Mucosa of stomach (tissue), 1 donor: Measurements from ENCODE around the gene SETBP1.

ENCODE experiments used
- H3K27me3 ChIP-seq: one replicate; pipeline ENCODE4 v1.7.0; 2013; ENCODE audit warnings: mild to moderate bottlenecking, low read length; ENCODE audit not compliant: control insufficient read depth, insufficient read depth
- H3K36me3 ChIP-seq: one replicate; pipeline ENCODE4 v1.7.0; 2013; ENCODE audit warnings: low read length; ENCODE audit not compliant: control insufficient read depth, insufficient read depth
- H3K4me1 ChIP-seq: one replicate; pipeline ENCODE4 v1.7.0; 2013; ENCODE audit warnings: mild to moderate bottlenecking, low read length; ENCODE audit not compliant: control insufficient read depth, insufficient read depth
- H3K4me3 ChIP-seq: one replicate; pipeline ENCODE4 v1.7.0; 2013; ENCODE audit warnings: low read length
- H3K9ac ChIP-seq: one replicate; pipeline ENCODE4 v1.7.0; 2013; ENCODE audit warnings: mild to moderate bottlenecking, low read length, moderate library complexity
- H3K9me3 ChIP-seq: one replicate; pipeline ENCODE4 v1.7.0; 2013; ENCODE audit warnings: mild to moderate bottlenecking, low read length, moderate library complexity; ENCODE audit not compliant: control insufficient read depth
- donor health status: Pancreatic carcinoma.

SETBP1 gene

DNA sequence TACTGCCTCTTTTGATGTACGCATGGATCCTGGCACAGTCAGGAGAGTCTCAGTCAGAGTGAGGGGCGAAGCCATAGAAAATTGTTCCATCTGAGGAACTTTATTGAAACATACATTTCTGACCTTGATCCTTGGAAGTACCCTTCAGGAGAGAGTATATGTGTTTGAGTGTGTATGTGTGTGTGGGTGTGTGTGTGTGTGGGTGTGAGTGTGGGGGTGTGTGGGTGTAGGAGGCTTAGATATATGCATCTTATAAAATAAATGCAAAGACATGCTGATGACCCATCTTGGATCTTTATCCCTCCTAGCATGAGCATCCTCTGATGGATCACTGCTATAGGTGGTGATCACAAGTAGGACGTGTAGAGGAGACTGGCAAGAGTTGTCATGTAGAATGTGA lies 93.5 kb downstream of the SETBP1 start:
- Histone ChIP-seq H3K4me3 (no peak overlapping the region), H3K4me1 (peaks cover 35% of the 10 kb centered on the region), H3K9me3 (no peaks in the 10 kb centered on the region), H3K27me3 (no peaks in the 10 kb centered on the region), H3K9ac (no peak overlapping the region), H3K36me3 (no peaks in the 10 kb centered on the region)

DNA sequence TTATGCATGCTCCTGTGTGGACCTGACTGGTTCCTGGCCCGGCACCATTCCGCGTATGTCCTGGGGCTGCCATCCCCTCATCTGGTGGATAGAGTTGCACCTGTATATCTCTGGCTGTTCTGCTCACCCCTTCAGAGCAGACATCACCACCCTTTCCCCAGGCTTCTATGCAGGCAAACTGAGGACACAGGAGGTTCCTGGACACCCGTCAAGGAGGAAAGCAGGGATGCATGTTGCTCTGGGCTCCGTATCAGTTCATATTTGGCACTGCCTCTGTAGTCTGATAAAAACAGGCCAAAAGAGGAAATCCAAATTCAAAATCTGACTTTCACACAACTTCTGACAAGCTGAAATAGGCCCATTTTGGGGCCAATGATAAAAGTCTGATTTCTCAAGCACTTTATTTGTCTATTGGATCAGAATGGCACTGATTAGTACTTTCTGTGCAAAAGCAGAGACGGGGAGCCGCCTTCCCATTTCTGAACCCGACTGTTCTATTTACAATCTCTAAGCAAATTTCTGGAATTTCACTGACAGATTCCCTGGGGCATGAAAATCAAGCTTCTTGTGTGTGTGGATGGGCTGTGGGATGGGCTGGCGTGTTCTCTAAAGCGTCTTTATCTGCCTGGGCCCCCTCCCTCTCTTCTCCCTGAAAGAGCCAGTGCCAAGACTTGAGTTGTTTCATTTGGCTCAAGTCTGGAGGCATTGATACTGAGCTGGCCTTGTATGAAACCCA lies 96.9 kb downstream of the SETBP1 start:
- Histone ChIP-seq H3K4me3 (no peak overlapping the region), H3K9me3 (no peaks in the 10 kb centered on the region), H3K4me1 (peaks cover 21% of the 10 kb centered on the region), H3K27me3 (no peaks in the 10 kb centered on the region), H3K36me3 (no peaks in the 10 kb centered on the region), H3K9ac (no peak overlapping the region)

DNA sequence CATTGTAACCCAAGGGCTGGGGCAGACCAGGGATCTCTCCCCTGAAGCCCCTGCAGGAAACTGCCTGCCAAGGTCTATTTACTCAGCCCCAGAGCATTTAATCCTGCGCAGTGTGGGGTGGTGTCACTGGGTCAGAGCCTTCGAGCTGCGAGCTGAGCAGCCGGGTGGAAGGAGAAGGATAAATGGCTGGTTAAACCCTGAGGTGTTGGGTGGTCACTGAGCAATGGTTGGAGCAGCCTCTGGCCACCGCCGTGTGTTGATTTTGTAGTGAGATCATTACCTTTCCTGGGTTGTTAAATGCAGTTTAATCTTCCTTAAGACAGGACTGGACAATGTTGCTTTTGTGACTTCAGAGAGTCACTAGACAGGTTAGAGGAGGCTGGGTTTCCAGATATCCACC lies 98.1 kb downstream of the SETBP1 start:
- Histone ChIP-seq H3K9me3 (no peaks in the 10 kb centered on the region), H3K4me1 (peaks cover 21% of the 10 kb centered on the region), H3K36me3 (no peaks in the 10 kb centered on the region), H3K27me3 (no peaks in the 10 kb centered on the region), H3K9ac (no peak overlapping the region), H3K4me3 (no peak overlapping the region)

DNA sequence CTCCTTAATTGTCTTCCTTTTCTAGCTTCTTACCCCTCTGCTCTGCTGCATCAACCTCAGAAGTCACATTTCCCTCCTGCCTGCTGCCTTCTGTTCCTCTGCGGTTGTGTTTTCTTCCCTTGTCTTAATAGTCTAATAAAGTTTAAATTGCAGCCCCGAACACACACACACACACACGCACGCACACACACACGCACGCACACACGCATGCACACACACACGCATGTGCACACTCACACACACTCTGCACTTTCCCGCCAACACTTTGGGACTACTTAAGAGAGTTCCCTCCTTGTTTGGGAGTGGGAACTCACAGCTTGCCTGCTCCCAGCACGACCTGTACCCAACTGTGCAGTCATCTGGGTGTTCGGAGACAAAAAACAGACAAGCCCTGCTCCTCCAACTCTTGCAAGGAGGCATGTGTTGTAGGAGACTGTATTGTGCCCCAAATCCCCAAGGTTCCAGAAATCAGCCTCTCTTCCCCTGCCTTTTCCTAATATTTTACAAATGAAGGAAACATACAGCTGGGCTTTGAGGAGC lies 99.1 kb downstream of the SETBP1 start:
- Histone ChIP-seq H3K9ac (no peak overlapping the region), H3K9me3 (no peaks in the 10 kb centered on the region), H3K4me1 (peaks cover 21% of the 10 kb centered on the region), H3K36me3 (no peaks in the 10 kb centered on the region), H3K27me3 (no peaks in the 10 kb centered on the region), H3K4me3 (no peak overlapping the region)

DNA sequence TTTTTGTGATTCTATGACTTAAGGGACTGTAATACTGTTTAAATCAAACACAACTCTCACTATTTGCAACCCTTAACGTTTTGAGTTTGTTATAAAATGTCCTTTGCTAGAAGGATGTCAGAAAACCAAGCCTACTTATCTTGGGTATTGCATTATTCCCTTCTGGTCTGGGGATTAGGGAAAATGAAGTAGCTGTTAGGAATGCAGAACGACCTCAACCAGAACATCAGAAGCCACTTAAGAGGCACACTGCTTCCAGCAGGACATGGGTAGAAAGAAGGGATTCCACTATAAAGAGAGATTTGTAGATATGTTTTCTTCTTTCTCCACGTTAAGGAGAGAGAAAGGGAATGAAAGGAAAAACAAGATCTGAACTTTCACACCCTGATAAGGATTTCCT lies 101.2 kb downstream of the SETBP1 start:
- Histone ChIP-seq H3K9ac (no peak overlapping the region), H3K36me3 (no peaks in the 10 kb centered on the region), H3K4me3 (no peak overlapping the region), H3K4me1 (peaks cover 21% of the 10 kb centered on the region), H3K9me3 (no peaks in the 10 kb centered on the region), H3K27me3 (no peaks in the 10 kb centered on the region)

DNA sequence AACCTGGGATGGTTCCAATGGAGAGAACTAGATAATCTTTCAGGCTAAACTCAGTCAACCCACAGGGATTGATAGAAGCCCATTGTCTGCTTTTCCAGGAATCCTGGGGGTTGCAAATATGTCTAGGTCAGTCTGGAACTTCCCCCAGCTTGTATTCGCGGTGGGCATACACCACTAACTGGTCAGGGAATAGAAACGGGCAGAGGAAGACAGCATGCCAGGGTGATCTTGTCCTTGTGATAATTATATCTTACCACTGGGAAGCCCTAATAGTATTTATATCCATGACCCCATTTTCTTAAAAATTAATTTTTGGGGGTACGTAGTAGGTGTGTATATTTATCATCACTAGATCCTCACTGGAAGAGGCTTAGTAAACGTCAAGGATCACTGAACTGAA lies 101.9 kb downstream of the SETBP1 start:
- no peak overlapping the region for H3K9ac ChIP-seq
- H3K4me1 ChIP-seq, result peaks cover 21% of the 10 kb centered on the region
- H3K9me3 ChIP-seq, result no peaks in the 10 kb centered on the region
- no peaks in the 10 kb centered on the region for H3K27me3 ChIP-seq
- no peaks in the 10 kb centered on the region for H3K36me3 ChIP-seq
- H3K4me3 ChIP-seq, result no peak overlapping the region

DNA sequence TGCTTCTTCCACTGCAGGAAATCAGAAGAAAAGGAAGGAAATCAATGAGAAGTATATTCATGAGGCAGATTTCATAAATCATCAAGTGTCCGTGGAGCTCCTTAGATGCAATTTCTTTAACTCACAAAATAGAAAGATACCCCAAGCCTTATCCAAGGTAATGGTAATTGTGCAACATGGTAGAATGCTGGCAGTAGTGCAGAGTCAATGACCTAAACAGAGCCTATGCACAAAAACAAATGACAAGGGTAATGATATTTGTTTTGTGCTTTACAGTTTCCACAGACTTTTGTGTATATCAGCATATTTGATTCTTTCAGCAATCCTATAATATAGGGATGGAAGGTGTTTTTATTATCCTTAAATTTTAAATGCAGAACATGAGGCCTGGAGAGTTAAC lies 102.7 kb downstream of the SETBP1 start:
- Histone ChIP-seq H3K27me3 (no peaks in the 10 kb centered on the region), H3K9ac (no peak overlapping the region), H3K4me3 (no peak overlapping the region), H3K9me3 (no peaks in the 10 kb centered on the region), H3K4me1 (peaks cover 15% of the 10 kb centered on the region), H3K36me3 (no peaks in the 10 kb centered on the region)

DNA sequence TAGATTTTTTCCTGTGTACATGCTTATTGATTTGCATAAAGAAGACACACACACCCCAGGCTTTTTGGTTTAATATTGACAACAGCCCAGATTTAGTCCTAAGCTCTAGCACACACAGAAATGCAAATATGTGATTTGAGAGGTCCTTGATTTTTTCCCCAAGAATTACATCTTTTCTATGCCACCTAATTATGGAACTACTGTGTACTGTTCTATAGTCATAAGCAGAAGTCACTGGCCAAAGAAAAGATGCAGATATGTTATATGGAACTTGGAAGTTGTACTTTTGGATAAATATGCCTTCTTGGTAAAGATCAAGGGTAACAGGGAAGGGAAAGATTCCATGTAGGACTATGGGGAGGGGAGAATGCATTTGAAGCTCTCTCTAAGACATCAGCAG lies 105.6 kb downstream of the SETBP1 start:
- H3K4me3 ChIP-seq, result no peak overlapping the region
- no peak overlapping the region for H3K9ac ChIP-seq
- no peaks in the 10 kb centered on the region for H3K27me3 ChIP-seq
- peaks cover 7% of the 10 kb centered on the region for H3K4me1 ChIP-seq
- no peaks in the 10 kb centered on the region for H3K9me3 ChIP-seq
- no peaks in the 10 kb centered on the region for H3K36me3 ChIP-seq

DNA sequence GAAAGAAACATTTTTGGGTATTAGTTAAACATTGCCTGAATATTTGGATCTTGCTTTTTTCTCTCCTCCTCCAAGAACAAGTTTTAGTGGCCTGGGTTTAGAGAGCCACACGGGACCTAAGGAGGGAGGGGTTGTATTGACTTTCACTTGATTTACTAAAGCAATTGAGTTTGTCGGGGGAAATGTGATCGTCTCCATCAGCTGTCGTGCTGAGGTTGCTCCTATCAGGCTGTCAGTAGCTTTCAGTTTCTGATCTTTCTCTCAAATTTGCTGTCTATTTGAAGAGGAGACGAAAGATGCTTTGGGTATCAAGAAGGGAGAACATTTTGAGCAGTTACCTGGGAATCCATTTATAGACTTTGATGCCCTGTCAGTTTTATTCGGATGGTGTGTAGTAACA lies 106.0 kb downstream of the SETBP1 start:
- no peak overlapping the region for H3K4me3 ChIP-seq
- no peaks in the 10 kb centered on the region for H3K9me3 ChIP-seq
- H3K36me3 ChIP-seq, result no peaks in the 10 kb centered on the region
- H3K4me1 ChIP-seq, result peaks cover 7% of the 10 kb centered on the region
- no peaks in the 10 kb centered on the region for H3K27me3 ChIP-seq
- no peak overlapping the region for H3K9ac ChIP-seq

DNA sequence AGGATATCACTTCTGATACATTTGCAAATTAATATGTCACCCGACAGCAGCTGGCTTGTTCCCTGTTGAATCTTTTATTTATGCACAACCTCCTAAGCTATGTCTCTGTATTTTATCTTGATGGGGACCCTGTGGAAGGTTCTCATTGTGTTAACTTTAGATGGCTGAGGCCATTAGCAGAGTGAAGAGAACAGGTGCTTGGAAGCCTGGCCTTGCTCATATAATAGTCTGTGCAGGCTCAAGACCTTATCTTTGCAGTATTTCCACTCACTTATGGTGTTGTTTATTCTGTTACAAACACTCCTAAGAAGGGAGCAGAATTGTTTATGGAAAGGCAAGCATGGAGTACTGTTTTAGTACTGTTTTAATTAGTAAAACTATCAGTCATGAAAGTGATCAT lies 107.6 kb downstream of the SETBP1 start:
- H3K9me3 ChIP-seq, result no peaks in the 10 kb centered on the region
- H3K27me3 ChIP-seq, result no peaks in the 10 kb centered on the region
- H3K36me3 ChIP-seq, result no peaks in the 10 kb centered on the region
- peaks cover 4% of the 10 kb centered on the region for H3K4me1 ChIP-seq
- H3K9ac ChIP-seq, result no peak overlapping the region
- H3K4me3 ChIP-seq, result no peak overlapping the region

DNA sequence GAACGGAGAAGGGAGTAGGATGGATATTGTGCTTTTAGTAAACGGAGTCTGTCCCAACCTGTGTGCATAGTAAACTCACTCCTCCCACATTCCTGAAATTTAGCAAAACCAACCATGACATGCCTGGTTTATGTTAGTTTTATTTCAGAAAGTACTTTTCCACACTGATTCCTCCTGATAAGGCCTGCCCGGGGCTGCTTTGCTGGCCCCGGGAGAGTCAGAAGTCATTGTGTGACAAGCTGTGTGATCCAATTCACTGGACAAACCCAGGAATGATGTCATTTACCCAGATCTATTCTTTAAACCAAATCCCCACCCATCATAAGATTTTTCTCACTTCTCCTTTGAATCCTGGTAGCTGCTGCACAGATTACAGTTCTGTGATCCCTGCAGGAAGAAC lies 109.0 kb downstream of the SETBP1 start:
- H3K27me3 ChIP-seq, result no peaks in the 10 kb centered on the region
- H3K9me3 ChIP-seq, result no peaks in the 10 kb centered on the region
- H3K4me1 ChIP-seq, result peaks cover 4% of the 10 kb centered on the region
- no peak overlapping the region for H3K4me3 ChIP-seq
- H3K9ac ChIP-seq, result no peak overlapping the region
- H3K36me3 ChIP-seq, result no peaks in the 10 kb centered on the region

DNA sequence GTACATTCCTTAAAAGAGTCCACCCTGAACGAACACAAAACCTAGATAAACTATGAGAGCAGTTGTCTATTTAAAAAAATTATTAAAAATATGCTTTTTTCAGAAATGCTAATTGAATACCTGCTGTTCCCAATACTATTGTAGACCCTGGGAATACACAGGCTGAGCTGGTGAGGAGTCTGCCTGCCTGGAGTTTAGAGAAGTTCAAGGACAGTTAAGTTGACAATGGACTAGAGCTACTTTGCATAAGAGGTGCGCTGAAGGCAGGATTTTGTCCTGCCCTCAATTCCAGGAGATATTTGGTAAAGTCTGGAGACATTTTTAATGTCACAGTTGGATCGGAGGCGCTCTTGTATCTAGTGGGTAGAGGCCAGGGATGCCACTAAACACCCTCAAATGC lies 110.2 kb downstream of the SETBP1 start:
- H3K27me3 ChIP-seq, result no peaks in the 10 kb centered on the region
- no peak overlapping the region for H3K4me3 ChIP-seq
- H3K4me1 ChIP-seq, result peaks cover 4% of the 10 kb centered on the region
- no peak overlapping the region for H3K9ac ChIP-seq
- no peaks in the 10 kb centered on the region for H3K36me3 ChIP-seq
- no peaks in the 10 kb centered on the region for H3K9me3 ChIP-seq

DNA sequence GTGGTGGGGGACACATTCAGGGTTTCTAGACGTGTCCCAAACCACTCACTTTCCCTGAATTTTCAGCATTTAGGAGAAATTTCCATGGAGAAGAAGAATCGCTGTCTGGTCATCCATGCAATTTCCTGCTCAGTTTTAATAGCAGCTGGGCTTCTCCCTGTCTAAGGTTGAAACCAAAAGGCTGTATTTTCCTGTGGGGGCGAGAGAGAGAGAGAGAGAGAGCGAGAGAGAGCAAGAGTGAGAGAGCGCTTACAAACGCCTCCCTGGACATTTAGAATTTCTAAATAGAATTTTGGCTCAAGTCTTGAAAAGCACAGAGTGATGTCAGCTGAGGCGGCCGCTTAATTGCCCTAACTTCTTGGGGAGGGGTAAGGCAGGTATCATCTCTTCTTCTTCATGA lies 110.8 kb downstream of the SETBP1 start:
- Histone ChIP-seq H3K27me3 (no peaks in the 10 kb centered on the region), H3K4me3 (no peak overlapping the region), H3K4me1 (peaks cover 6% of the 10 kb centered on the region), H3K9me3 (no peaks in the 10 kb centered on the region), H3K36me3 (no peaks in the 10 kb centered on the region), H3K9ac (no peak overlapping the region)
